ENCODE data around the gene GBX2. TPM values are rescaled to one million over a fixed set of nuclear protein-coding genes. Genes with fewer than 3 reads are reported as not detected.

GBX2 gene
- total and polyA plus RNA-seq, 2 experiments from 2014 or later, result 0.31 to 0.89 TPM

DNA sequence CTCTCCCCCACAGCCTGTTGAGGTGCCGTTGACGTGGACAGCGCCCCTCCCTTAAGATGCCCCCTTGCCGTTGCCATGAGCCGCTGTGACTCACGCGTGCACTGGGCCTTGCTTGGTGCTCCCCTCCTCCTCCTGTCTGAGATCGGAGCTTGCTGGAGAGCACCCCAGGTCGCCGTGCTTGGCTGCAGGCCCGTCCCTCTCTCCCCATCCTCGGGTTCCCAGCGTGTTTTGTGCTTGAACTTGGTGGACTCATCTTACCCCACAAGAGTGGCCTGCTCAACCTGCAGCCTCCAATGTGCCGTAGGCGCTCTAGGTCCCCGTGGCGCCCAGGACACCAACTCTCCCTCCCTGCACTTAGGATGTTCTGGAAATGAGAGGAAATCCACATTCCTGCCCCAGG is 39.9 kb downstream of the GBX2 start:
- DNase-seq (ENCODE audit: low read depth in 1 of 2, low spot score in 1 of 2), result no peak
- no peak overlapping the region for H3K27ac ChIP-seq
- TF ChIP-seq, protein P1, sequence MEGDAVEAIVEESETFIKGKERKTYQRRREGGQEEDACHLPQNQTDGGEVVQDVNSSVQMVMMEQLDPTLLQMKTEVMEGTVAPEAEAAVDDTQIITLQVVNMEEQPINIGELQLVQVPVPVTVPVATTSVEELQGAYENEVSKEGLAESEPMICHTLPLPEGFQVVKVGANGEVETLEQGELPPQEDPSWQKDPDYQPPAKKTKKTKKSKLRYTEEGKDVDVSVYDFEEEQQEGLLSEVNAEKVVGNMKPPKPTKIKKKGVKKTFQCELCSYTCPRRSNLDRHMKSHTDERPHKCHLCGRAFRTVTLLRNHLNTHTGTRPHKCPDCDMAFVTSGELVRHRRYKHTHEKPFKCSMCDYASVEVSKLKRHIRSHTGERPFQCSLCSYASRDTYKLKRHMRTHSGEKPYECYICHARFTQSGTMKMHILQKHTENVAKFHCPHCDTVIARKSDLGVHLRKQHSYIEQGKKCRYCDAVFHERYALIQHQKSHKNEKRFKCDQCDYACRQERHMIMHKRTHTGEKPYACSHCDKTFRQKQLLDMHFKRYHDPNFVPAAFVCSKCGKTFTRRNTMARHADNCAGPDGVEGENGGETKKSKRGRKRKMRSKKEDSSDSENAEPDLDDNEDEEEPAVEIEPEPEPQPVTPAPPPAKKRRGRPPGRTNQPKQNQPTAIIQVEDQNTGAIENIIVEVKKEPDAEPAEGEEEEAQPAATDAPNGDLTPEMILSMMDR (IDR thresholded peaks at IDR 0.05; ENCODE audit: low read depth, low read length), result no peak
- no peaks in the 10 kb centered on the region for H3K9me3 ChIP-seq (ENCODE audit: low read depth)
- no peaks in the 10 kb centered on the region for H3K4me1 ChIP-seq (ENCODE audit: low read depth)
- H3K27me3 ChIP-seq, result no peaks in the 10 kb centered on the region
- no peak overlapping the region for H3K4me3 ChIP-seq
- H3K36me3 ChIP-seq, result peaks cover 11% of the 10 kb centered on the region

- Histone ChIP-seq H3K4me3 (no peak overlapping the region), H3K9me3 (ENCODE audit: low read depth) (no peaks in the 10 kb centered on the region), H3K27me3 (no peaks in the 10 kb centered on the region), H3K27ac (no peak overlapping the region), H3K36me3 (peaks cover 11% of the 10 kb centered on the region), H3K4me1 (ENCODE audit: low read depth) (no peaks in the 10 kb centered on the region)
- DNase-seq (ENCODE audit: low read depth in 1 of 2, low spot score in 1 of 2), result no peak
- TF ChIP-seq, protein P1 (IDR thresholded peaks at IDR 0.05; ENCODE audit: low read depth, low read length), result no peak
Measured at GRCh38 chr2:236127010-236127409, 41.2 kb downstream of the GBX2 start.

- Histone ChIP-seq H3K27ac (no peak overlapping the region), H3K4me1 (ENCODE audit: low read depth) (no peaks in the 10 kb centered on the region), H3K4me3 (no peak overlapping the region), H3K36me3 (peaks cover 11% of the 10 kb centered on the region), H3K9me3 (ENCODE audit: low read depth) (no peaks in the 10 kb centered on the region), H3K27me3 (no peaks in the 10 kb centered on the region)
- TF ChIP-seq, protein P1 (IDR thresholded peaks at IDR 0.05; ENCODE audit: low read depth, low read length), result no peak
- DNase-seq (ENCODE audit: low read depth in 1 of 2, low spot score in 1 of 2), result no peak
Measured at GRCh38 chr2:236125541-236125940, 42.6 kb downstream of the GBX2 start.

DNA sequence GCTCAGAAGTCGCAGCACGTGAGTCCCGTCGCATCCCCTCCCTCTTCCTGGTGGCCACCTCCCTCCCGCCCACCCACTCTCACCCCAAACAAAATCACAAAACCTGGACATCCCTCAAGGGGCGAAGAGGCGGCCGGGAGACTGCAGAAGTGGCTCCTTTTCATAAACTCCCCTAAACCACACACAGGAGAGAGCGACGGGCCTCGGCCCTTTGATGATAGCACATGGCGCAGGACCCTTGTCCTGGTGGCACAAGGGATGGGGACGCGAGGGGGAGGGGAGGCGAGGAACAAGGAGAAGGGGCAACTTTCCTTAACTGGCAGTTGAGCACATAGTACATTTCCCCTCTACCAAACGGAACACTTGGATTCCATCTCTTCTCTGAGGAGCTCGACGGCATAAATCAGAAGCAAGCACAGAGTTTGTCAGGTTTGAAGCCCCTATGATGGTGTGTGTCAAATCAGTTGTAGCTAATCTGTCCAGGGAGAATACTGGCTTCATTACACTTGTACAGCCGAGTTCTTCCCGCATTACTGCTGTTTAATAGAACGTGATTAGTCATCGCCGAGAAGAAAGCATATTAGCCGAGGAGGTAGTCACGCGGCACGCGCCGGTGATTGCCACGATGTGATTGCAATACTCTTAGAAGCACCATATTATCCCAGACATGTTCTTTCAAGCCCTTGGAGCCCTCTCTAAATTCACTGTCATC is 43.8 kb downstream of the GBX2 start:
- TF ChIP-seq, protein P1 (IDR thresholded peaks at IDR 0.05; ENCODE audit: low read depth, low read length), result no peak
- H3K9me3 ChIP-seq (ENCODE audit: low read depth), result no peaks in the 10 kb centered on the region

GRCh38 chr2:236123716-236124115 is 44.5 kb downstream of the GBX2 start:
- H3K4me1 ChIP-seq (ENCODE audit: low read depth), result no peaks in the 10 kb centered on the region
- H3K27me3 ChIP-seq, result no peaks in the 10 kb centered on the region
- TF ChIP-seq, protein P1 (IDR thresholded peaks at IDR 0.05; ENCODE audit: low read depth, low read length), result no peak
- no peak for DNase-seq (ENCODE audit: low read depth in 1 of 2, low spot score in 1 of 2)
- no peaks in the 10 kb centered on the region for H3K9me3 ChIP-seq (ENCODE audit: low read depth)
- peaks cover 11% of the 10 kb centered on the region for H3K36me3 ChIP-seq
- no peak overlapping the region for H3K4me3 ChIP-seq
- no peak overlapping the region for H3K27ac ChIP-seq

More for the DNA sequence above, 43.8 kb downstream of the GBX2 start:
- H3K27me3 ChIP-seq, result no peaks in the 10 kb centered on the region
- H3K4me1 ChIP-seq (ENCODE audit: low read depth), result no peaks in the 10 kb centered on the region
- peaks cover 11% of the 10 kb centered on the region for H3K36me3 ChIP-seq
- H3K4me3 ChIP-seq, result no peak overlapping the region
- H3K27ac ChIP-seq, result no peak overlapping the region
- DNase-seq (ENCODE audit: low read depth in 1 of 2, low spot score in 1 of 2), result no peak
